T-helper 22 cell (primary cell): Measurements from ENCODE around the gene EPHB4.

ENCODE experiments used
- DNase-seq: peaks from one replicate; pipeline ENCODE4 v3.0.0-alpha.2; 2020; ENCODE audit warnings: low read depth

The EPHB4 gene

DNA sequence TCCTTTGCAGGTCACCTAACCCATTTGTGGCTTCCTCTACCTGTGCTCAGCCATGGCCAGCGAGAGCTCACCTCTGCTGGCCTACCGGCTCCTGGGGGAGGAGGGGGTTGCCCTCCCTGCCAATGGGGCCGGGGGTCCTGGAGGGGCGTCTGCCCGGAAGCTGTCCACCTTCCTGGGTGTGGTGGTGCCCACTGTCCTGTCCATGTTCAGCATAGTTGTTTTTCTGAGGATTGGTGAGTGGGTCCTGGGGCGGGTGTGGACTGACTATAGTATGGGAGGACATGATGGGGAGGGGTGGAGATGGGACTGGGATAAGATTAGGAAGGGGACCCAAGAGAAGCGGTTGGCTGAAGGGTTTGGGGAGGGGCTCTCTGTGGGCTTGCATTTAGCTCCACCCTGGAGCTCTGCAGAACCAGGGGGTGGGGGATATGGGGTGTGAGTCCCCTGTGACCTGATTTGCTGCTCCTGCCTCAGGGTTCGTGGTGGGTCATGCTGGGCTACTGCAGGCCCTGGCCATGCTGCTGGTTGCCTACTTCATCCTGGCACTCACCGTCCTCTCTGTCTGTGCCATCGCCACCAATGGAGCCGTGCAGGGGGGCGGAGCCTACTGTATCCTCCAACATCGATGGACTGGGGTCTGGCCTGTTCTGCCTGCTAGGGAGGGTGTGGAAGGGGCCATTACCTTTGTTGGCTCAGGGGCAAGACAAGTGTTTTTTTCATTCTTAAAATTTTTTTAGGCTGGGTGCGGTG lies 27.0 kb upstream of the EPHB4 start:
- DNase-seq: no peak

DNA sequence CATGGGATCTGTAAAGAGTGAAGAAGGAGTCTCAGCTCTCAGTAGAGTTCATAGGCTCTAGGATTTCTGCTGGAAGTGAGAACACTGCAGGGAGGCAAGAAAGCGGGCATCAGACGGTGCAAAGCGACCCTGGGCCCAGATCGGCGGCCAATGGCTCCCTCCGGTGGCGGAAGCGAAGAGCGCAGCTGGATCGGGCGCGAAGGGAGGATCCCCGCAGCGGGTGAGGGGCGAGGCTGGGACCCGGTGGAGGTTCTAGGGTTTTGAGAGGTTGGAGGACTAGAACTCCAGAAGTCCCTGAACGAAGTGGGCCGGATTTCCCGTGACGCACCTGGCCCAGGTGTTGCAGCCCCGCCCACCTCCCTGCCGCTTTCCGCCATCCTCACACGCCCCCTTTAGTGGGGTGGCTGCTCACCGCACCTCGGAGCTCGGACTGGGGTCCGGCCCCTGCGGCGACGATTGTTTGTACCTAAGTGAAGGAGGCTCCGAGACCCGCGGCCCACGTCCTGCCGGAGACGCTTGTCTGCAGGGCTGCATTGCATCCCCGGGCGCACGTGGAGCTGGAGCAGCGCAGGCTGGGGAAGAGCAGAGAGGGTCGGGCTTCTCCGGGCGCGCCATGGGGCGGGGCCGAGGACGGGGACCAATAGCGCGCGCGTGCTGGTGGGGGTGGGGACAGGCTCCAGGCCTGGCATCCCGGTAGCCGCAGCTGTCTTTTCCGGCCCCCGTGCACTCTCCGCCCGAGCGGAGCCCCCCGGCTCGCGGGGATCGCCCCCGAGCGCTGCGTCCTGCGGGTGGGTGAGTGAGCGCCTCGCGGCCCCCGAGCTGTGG lies 24.9 kb upstream of the EPHB4 start, which contains the start of gene SLC12A9:
Gene SLC12A9, plus strand, starts transcription at position 666 of the 825 bp plus-strand sequence. CDS start 1,485 bp downstream, outside the sequence.
- DNase-seq: peak; percentile 80

DNA sequence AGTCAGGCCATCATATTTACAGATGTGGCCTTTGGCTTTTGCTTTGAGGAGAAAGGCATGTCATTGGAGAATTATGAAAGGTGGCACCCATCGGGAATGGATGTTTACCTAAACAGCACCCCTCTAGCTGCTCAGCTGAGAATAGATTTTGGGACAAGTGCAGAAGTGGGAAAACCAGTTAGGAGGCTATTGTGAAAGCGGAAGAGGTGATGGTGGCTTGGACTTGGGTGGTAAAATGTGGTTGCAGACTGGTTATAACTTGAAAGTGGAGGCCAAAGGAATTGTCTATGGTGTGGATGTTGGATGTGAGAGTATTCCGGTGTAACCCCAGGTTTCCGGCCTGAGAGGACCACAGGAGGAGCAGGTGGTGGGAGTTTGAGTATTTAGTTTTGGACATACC lies 20.0 kb upstream of the EPHB4 start:
- no peak for DNase-seq

DNA sequence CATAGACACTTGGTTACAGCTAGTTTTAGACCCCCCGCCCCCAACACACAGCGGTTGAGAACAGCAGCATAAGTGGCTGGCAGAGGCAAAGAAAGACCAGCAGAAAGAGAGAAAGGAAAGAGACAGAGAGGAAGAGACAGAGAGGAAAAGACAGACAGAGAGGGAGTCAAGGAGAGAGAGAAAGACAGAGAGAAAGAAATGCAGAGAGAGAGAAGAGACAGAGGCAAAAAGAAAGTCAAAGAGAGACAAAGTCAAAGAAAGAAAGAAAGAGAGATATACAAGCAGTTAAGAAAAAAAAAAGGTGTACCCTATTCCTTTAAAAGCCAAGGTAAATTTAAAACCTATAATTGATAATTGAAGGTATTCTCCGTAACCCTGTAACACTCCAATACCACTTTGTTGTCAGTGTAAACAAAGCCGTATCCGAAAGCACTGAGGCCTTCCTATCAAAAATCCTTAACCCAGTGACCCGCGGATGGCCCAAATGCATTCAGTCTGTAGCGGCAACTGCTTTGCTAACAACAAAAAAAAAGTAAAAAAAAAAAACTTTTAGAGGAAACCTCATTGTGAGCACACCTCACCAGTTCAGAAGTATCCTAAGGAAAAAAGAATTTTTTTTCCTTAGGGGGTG lies 13.3 kb upstream of the EPHB4 start:
- DNase-seq: no peak

DNA sequence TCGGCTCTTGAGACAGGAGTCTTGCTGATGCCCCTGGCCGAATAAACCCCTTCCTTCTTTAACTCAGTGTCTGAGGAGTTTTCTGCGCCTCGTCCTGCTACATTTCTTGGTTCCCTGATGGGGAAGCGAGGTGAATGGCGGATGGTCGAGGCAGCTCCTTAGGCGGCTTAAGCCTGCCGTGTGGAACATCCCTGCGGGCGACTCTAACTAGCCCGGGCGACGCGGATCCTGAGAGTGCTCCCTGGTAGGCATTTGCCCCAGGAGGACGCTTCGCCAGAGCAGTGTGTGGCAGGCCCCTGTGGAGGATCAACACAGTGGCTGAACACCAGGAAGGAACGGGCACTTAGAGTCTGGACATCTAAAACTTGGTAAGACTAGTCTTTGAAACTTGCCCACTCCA lies 12.0 kb upstream of the EPHB4 start:
- DNase-seq: no peak

DNA sequence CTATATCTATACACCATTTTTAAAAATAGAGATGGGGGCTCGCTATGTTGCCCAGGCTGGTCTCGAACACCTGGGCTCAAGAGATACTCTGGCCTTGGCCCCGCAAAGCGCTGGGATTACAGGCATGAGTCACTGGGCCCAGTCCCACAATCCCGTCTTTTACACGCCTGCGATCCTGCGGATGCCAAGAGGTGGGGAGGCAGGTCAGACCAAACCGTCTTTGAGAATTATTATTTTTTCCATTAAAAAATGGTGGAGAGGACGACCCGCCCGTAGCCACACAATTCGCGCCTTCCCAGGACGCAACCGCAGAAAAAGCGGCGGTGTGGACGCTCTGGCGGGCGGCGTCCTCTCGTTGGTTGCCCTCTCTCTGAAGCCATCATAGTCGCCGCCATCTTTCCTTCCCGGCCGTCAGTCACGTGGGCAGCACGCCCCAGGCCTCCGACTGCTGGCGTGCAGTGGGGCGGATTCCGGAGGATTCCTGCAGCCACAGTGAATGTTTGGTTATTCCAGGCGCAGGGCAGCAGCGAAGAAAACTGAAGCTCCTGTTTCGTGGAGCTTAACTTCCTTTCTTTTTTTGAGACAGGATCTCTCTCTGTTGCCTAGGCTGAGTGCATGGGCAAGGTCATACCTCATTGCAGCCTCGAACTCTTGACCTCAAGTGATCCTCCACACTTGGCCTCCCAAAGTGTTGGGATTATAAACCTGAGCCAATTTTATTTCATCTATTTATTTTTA lies 9.9 kb upstream of the EPHB4 start:
- DNase-seq: peak; percentile 49

DNA sequence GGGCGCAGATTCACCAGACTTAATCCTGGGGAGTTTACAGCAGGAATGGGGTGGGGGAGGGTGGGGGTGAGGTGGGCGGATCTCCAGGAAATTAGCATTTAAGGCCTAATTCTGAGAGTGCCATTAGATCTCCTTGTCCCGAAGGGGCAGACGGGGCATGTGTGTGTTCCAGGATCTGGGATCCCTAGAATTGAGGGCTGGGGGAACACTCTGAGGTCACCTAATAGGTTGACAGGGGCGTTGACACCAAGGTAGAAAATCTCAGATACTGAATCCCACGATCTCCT lies 9.4 kb upstream of the EPHB4 start:
- no peak for DNase-seq

DNA sequence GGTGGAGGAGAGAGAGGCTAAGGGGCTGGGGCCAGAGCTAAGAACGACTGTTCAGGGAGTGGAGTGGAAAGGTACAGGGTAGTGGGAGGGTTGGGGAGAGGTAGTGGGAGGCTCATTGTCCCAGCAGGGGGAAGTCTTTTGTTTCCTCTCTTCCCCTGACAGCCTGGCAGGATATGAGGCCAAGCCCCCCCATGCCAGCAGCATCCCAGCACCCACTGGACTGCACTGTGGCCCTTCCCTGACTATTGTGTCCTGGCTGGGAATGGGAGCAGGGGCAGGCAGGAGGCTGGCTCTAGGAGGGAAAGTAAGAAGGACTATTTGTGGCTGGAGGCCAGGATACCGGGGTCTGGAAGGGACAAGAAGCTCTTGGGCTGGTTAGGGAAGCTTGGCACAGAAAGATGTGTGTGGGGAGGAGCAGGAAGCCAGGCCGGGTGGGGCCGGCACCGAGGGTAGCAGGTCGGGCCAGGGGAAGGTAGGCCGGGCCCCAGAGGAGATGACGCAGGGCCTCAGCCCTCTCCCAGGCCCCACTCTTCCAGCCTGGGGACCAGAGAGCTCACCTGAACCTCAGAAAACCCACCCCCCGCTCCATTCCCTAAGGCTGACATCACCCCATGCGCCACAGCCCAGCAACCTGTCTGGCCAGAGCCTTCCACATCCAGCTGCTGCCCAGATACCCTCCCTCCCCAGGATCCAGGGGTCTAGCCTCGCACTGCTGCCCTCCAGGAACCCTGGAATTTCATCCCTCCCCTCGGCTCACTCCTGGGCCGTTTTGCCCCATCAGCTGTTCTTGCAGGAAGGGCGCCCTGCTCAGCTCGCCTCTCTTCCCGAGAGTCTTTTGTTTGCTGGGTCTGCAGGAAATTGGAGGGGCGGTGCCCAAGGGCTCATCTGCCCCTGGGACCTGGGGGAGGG lies 8.8 kb upstream of the EPHB4 start:
- DNase-seq: no peak

DNA sequence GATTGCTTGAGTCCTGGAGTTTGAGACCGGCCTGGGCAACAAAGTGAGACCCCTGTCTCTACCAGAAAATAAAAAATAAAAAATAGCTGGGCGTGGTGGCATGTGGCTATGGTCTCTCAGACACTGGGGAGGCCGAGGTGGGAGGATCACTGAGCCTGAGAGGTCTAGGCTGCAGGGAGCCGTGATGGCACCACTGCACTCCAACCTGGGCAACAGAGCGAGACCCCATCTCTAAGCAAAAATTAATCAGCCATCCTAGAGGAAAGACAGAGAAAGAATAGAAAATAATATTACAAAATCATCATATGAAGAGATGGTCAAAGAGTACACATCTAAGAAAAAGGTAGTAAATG lies 4.9 kb upstream of the EPHB4 start:
- no peak for DNase-seq

DNA sequence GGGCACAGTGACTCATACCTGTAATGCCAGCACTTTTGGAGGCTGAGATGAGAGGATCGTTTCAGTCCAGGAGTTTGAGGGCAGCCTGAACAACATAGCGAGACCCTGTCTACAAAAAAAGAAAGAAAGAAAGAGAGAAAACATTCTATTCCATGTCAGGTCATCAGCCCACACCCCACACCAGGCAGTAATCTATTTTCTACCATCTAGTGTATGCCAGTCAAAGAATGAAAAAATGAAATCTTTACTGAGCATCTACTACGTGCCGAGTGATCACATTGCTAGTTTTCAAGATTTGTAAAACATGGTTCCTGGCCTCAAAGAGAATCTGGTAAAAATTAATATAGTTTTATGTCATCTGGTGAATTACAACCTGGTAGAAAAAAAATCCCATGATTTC lies 3.1 kb upstream of the EPHB4 start:
- no peak for DNase-seq

DNA sequence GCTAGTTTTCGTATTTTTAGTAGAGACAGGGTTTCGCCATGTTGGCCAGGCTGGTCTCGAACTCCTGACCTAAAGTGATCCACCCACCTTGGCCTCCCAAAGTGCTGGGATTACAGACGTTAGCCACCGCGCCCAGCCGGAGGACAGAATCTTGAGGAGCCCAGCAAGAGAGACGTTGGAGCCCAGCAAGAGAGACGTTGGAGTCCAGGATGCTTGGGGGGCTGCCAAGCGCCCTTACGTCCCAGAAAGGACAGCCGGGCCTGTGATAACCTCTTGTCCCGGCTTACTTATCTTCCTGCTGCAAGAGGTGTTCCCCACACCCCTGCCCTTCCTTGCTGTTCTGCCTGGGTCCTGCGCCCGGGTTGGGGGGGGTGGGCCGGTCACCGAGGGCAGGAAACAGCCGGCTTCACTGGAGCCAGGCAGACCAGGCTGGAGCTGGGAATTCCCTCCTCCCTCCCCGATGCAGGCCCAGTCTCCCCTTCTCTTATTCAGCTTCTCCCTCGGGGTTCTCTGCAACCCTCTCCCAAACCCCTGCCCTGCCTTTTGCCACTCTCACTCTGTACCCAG lies 1.9 kb upstream of the EPHB4 start:
- DNase-seq: no peak

DNA sequence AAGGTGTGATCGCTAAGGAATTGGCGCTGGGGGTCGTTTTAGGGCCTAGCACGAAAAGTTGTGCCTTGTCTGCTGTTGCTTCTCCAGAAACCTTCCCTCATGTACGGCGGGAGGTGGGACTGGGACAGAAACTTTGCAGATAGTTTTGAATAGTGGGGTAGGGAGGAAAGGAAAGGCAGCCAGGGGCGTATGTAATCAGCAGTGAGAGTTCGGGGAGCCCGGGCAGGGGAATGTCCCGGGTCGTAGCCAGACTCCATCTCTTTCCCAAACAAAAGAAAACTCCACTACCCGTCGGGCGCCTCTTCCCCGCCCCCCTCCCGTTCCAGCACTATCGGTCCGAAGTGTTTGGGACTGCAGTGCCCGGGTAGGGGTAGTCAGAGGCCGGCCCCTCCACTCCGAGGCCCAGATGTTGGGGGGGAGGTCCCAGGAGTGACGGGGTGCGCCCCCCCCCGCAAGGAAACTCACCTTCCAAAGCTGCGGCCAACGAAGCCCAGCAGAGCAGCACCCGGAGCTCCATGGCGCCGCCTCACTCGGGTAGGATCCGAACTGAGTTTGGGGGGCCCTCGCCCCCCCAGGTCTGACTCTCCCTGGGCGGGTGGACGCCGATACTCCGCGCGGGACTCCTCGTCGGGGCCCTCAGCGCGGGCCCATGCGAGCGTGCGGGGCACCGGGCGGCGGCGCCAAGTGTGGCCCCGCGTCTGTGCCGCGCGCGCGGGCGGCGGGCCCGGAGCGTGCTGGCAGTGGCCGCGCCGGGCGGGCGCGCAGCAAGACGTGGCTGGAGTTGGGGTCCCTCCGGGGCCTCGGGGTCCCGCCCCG lies 601 bp downstream of the EPHB4 start:
- no peak for DNase-seq

DNA sequence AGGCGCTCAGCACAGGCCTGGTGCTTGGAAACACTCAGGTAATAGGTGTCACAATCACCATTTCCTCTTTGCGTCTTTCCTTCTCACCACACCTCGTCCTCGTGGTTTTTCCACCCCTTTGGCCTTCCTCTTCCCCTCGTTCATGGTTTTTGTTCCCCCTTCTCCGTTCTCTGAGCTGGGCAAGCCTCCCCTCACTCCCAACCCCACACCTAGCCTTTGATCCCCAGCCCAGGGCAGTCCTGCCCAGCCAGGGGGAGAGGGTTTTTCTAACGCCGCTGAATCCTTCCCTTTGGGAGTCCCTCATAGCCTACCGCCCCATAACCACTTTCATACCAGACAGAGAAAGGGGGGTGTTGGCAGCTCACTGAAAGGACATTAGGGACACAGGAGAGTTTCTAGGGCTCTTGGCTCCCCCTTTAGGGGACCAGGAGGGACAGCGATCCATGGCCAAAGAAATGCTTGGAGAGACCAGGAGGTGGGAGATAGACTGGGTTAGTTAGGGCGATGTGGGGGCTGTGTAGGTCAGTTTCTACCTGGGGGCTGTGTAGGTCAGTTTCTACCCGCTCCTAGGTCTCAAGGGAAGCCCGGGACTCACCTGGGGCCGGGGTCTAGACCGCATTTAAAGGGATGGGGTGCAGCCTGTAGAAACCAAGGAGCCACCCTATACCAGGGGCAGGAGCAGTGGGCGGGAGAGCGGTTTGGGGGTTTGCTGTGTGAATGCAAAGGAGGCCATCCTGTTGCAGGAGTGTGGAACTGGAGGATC lies 1.4 kb downstream of the EPHB4 start:
- DNase-seq: no peak

DNA sequence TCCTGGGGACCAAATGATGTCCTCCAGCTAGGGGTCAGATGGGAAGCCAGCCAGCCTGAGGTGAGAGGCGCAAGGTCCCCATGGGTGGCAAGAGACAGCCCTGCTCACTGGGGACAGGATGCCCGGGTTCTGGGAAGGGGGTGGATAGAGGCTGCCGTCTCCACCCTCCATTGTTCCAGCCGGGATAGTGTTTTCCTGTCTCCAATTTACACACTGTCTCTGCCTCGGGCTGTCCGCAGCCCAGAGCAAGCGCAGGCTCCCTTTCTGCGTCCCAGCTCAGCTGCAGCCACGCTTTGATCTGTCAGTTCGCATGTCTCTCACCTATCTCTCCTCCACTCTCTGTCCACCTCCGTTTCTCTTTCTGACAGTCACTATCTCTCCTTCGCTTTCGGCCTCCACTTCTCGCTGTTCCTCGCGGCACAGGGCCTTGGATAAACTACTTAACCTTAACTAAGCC lies 2.1 kb downstream of the EPHB4 start:
- no peak for DNase-seq

DNA sequence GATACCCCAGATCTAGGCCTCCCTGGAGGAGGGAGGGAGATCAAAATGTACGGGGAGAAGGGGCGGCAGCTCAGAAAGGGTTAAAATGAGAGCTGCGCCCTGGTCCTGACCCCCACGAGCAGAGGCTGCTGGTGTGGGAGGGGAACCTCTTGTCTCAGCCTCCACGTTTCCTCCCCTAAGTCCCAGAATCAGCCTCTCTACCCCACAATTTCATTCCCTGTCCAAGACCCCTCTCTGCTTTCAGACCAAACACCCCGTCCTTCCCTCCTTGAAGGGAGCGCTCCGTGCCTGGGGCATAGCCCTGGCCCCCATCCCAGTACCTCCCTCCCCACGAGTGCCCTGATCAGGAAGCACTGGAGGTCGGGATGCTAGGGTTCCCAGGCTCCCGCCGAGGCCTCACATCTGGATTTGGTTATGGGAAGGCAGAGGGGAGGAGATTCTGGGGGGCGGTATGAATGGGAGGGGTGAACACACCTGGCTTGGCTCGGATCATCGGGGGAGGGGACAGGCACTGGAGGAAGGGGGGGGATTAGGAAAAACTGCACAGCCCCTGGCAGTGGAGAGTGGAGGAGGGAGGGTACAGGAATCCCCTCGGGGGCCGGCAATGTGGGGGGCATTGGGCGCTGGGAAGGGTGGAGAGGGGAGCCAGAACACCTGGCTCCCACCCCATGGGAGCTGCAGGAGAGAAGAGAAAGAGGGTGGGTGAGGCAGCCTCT lies 2.7 kb downstream of the EPHB4 start:
- DNase-seq: no peak

DNA sequence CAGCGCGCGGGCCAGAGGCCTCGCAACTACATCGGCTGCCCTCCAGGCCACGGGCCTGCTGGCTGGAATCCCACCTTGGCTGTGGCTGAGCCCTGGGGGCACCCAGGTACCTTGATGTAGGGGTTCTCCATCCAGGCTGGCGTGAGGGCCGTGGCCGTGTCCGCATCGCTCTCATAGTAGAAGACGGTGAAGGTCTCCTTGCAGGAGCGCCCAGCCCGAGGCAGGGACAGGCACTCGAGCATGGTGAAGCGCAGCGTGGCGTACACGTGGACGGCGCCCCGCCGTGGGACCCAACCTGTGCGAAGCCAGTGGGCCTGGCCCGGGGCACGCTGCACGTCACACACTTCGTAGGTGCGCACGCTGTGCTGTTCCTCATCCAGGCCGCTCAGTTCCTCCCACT lies 3.8 kb downstream of the EPHB4 start:
- no peak for DNase-seq

DNA sequence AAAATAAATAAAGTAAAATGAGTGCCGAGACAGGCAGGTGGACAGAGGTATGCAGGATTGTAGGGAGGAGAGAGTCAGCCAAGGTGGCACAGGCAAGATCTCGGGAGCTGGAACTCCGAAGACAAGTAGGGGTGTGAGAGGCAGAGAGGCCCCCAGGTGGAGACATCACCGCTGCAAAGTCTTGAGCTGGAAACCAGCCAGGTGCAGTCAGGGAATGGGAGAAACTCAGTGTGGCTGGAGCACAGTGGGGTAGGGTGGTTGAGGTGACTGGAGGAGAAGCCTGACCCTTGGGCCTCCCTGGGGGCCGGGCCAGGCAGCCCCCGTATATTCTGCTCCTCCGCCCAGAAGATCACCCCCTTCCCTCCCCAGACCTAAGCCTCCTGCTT lies 4.2 kb downstream of the EPHB4 start:
- DNase-seq: no peak

DNA sequence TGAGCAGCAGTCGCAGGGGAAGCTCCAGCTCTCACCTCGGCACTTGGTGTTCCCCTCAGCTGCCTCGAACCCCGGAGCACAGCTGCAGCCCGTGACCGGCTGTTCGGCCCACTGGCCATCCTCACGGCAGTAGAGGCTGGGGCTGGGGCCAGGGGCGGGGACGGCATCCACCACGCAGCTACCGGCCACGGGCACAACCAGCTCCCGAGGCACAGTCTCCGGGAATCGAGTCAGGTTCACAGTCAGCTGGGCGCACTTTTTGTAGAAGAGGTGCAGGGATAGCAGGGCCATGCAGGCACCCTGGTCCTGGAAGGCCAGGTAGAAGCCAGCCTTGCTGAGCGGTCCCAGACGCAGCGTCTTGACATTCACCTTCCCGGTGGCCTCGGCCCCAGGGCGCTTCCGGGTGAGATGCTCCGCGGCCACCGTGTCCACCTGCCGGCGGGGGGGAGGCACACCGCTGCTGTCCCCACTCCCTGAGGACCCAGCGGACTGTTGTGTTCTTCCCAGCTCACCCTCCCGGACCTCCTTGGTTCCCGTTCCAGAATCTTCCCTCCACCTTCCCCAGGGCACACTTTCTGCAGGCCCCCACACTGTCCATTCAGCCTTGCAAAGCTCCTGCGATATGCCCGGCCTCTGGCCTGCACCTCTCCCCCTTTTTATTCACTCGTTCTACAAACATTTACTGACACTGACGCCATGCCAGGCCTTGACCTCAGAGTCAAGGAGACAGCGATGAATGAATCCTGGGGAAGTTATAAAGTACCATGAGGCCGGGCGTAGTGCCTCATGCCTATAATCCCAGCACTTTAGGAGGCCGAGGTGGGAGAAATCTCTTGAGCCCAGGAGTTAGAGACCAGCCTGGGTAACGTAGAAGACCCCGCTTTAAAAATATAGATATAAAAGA lies 4.8 kb downstream of the EPHB4 start:
- DNase-seq: no peak
